IPS-20b (cell line): Measurements from ENCODE around the gene DUSP12.
"Not testable (repeated sequence)": the region's sequence is repeated elsewhere in the genome, so short reads cannot be mapped to it uniquely, and the experiment has no call there.

Experiments
- H3K27ac ChIP-seq: one replicate; pipeline ENCODE4 v1.5.1; 2013; ENCODE audit warnings: low read length
- H3K27me3 ChIP-seq: 2 replicates; pipeline ENCODE4 v1.6.1; 2013; ENCODE audit warnings: mild to moderate bottlenecking, low read length, inconsistent platforms; ENCODE audit not compliant: insufficient read depth
- H3K36me3 ChIP-seq: 2 replicates; pipeline ENCODE4 v1.6.1; 2013; ENCODE audit warnings: low read depth, mild to moderate bottlenecking, inconsistent platforms, low read length, moderate library complexity; ENCODE audit not compliant: insufficient read depth
- H3K4me1 ChIP-seq: 2 replicates; pipeline ENCODE4 v1.6.1; 2013; ENCODE audit warnings: mild to moderate bottlenecking, control low read depth, inconsistent platforms, low read length, moderate library complexity; ENCODE audit not compliant: insufficient read depth
- H3K4me3 ChIP-seq: 2 replicates; pipeline ENCODE4 v1.5.1; 2013; ENCODE audit warnings: mild to moderate bottlenecking, low read length, inconsistent platforms
- H3K9ac ChIP-seq: 2 replicates; pipeline ENCODE4 v1.6.1; 2013; ENCODE audit warnings: low read depth, mild to moderate bottlenecking, inconsistent platforms, low read length, moderate library complexity
- H3K9me3 ChIP-seq: 2 replicates; pipeline ENCODE4 v1.6.1; 2013; ENCODE audit warnings: mild to moderate bottlenecking, low read depth, low read length, inconsistent platforms; ENCODE audit not compliant: insufficient read depth

DUSP12 gene

DNA sequence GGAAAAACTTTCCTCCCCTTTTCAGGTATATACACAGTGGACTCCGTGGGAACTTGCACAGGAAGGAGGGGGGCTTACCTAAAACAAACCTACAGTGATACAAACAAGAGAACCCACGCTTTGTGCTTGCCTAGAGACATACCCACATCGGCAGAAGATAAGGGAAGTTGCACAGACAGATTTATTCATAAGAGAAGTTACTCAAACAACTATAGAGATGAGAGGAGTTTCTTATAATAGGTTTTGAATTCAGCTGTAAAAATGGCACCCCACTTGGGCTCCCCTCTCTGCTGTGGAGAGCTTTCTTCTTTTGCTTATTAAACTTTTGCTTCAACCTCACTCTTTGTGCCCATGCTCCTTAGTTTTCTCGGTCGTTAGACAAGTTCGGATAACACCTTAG lies 1.8 kb upstream of the DUSP12 start:
- no peaks in the 10 kb centered on the region for H3K9me3 ChIP-seq
- H3K27ac ChIP-seq = no peak overlapping the region
- no peak overlapping the region for H3K9ac ChIP-seq
- no peaks in the 10 kb centered on the region; the same call in 1 of the 2 replicates for H3K27me3 ChIP-seq
- H3K36me3 ChIP-seq = peaks cover 19% of the 10 kb centered on the region
- no peak overlapping the region for H3K4me3 ChIP-seq
- H3K4me1 ChIP-seq = peaks cover 5% of the 10 kb centered on the region; the same call in 1 of the 2 replicates

DNA sequence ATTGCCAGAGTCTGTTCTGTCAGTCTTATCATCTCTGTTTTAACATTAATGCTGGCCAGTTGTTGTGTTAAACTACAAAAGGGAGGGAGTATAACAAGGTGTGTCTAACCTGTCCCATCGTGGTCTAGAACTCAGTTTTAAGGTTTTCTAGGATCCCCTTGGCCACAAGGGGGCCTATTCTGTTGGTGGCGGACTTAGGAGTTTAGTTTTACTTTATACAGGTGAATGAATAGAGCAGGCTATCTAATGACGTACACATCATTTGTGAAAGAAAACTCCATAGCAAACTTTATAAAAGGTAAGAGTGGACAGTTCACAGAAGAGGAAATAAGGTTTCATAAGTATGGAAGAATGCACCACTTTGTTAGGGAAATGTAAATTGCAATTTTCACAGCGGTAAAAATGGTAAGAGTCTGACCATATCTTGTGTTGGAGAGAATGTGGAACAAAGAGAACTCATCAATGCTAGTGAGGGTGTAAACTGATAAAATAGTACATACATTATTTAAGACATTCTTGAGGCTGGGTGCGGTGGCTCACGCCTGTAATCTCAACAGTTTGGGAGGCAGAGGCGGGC lies 14.0 kb downstream of the DUSP12 start:
- Histone ChIP-seq H3K27ac (no peak overlapping the region), H3K4me1 (no peaks in the 10 kb centered on the region), H3K9me3 (no peaks in the 10 kb centered on the region), H3K36me3 (peaks cover 2% of the 10 kb centered on the region), H3K9ac (no peak overlapping the region), H3K27me3 (peaks cover 5% of the 10 kb centered on the region; the same call in 1 of the 2 replicates), H3K4me3 (no peak overlapping the region)

DNA sequence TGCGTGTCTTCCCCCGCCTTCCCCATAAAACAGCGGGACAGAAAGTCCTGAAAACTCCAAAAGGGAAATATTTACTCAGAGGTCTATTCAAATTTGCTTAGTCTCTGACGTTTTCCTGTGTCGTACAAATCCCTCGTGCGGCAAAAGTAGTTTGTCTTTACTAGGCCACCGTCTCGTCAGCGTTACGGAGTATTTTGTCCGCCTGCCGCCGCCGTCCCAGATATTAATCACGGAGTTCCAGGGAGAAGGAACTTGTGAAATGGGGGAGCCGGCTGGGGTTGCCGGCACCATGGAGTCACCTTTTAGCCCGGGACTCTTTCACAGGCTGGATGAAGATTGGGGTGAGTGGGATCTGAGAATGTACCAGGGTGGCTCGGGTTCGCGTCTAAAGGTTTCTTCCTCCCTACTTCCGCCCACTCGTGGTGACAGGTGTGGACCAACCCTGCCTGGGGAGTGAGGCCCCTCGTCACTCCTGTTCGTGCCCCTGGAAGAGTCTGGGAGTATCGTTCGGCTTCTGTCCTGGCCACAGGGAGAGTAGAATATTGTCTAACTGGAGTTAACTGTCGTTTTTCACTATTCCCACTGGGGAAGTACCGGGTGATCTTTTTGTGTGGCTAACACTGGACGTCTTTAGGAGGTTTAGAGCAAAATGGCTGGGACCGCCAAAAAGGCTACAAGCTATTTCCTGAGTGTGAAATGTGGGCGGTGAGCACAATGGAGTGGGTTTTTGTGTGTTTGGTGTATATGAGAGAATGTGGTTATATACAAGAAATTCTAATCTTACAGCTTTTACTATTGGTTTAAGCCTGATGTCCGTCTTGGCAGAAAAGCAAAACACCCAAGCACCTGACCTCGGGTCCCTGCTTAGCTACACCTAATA lies 16.8 kb downstream of the DUSP12 start, which contains the start of gene ATF6:
Gene ATF6, plus strand, starts transcription at position 219 of the 880 bp plus-strand sequence. Its CDS starts 41 bp downstream, at position 260.
- Histone ChIP-seq H3K9ac (peak within 1 kb of the TSS; percentile 92), H3K36me3 (no peaks in the 10 kb centered on the region), H3K27me3 (peaks cover 5% of the 10 kb centered on the region; the same call in 1 of the 2 replicates), H3K9me3 (no peaks in the 10 kb centered on the region), H3K4me3 (peak within 1 kb of the TSS; percentile 94), H3K27ac (no peak within 1 kb of the TSS), H3K4me1 (no peaks in the 10 kb centered on the region)

DNA sequence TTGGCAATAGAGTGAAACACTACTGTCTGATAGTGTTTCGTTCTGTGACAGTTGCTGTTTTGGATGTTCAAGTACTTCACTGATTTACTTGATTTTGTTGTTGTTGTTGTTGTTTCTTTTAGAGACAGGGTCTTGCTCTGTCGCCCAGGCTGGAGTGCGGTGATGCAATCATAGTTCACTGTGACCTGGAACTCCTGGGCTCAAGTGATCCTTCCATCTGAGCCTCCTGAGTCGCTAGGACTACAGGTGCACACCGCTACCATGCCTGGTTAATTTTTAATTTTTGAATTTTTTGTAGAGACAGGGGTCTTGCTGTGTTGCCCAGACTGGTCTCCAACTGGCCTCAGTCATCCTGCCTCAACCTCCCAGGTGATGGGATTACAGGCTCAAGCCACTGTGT lies 18.9 kb downstream of the DUSP12 start:
- Histone ChIP-seq H3K9me3 (no peaks in the 10 kb centered on the region), H3K27me3 (peaks cover 5% of the 10 kb centered on the region; the same call in 1 of the 2 replicates), H3K36me3 (no peaks in the 10 kb centered on the region), H3K4me1 (no peaks in the 10 kb centered on the region), H3K27ac (no peak overlapping the region), H3K9ac (no peak overlapping the region), H3K4me3 (no peak overlapping the region)

DNA sequence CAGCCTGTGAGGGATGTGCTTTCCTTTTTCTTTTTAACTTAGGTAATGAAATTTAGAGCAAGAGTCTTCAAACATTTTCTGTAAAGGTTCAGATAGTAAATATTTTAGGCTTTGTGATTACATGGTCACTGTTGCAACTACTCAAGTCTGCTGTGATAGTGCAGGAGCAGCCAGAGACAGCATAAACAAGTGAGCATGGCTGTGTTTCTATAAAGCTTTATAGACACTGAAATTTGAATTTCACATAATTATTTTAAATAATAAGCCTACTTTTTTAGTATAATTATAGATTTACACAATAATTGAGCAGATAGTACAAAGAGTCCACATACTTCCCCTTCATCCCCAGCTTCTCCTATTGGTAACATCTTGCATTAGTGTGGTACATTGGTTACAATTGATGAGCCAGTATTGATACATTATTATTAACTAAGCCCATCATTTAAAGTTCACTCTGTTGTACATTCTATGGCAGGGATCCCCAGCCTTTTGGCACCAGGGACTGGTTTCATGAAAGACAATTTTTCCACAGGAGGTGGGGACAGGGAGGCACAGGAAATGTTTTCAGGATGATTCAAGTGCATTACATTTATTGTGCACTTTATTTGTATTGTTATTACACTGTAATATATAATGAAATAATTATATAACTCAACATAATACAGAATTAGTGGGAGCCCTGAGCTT lies 19.5 kb downstream of the DUSP12 start:
- Histone ChIP-seq H3K27ac (no peak overlapping the region), H3K4me1 (no peaks in the 10 kb centered on the region), H3K9ac (no peak overlapping the region)

DNA sequence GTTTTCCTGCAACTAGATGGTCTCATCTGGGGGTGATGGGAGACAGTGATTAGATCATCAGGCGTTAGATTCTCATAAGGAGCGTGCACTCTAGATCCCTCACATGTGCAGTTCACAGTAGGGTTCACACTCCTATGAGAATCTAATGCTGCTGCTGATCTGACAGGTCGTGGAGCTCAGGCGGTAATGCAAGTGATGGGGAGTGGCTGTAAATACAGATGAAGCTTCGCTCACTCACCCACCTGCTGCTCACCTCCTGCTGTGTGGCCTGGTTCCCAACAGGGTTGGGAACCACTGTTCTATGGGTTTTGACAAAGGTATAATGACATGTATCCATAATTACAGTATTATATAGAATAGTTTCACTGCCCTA lies 20.1 kb downstream of the DUSP12 start:
- H3K27ac ChIP-seq, H3K27me3 ChIP-seq, H3K4me1 ChIP-seq, H3K9me3 ChIP-seq, H3K4me3 ChIP-seq, H3K9ac ChIP-seq, H3K36me3 ChIP-seq: not testable (repeated sequence)

More for the DNA sequence above, 19.5 kb downstream of the DUSP12 start:
- no peaks in the 10 kb centered on the region for H3K9me3 ChIP-seq
- H3K36me3 ChIP-seq = no peaks in the 10 kb centered on the region
- no peak overlapping the region for H3K4me3 ChIP-seq
- peaks cover 5% of the 10 kb centered on the region; the same call in 1 of the 2 replicates for H3K27me3 ChIP-seq

DNA sequence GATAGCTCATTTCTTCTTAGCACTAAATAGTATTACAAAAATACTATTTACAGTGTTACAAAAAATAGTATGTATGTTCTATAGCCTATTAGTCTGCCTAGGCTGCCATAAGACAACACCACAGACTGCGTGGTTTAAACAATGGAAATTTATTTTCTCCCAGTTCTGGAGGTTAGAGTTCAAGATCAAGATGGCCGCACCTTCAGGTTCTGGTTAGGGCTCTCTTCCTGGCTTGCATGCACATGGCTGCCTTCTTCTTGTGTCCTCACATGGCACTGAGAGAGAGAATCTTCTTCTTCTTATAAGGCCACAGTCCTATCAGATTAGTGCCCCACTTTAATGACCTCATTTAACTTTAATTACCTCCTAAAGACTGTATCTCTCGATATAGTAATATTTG lies 20.7 kb downstream of the DUSP12 start:
- Histone ChIP-seq H3K27me3 (peaks cover 5% of the 10 kb centered on the region; the same call in 1 of the 2 replicates), H3K4me1 (no peaks in the 10 kb centered on the region), H3K9me3 (no peaks in the 10 kb centered on the region), H3K27ac (no peak overlapping the region), H3K36me3 (no peaks in the 10 kb centered on the region), H3K9ac (no peak overlapping the region), H3K4me3 (no peak overlapping the region)

DNA sequence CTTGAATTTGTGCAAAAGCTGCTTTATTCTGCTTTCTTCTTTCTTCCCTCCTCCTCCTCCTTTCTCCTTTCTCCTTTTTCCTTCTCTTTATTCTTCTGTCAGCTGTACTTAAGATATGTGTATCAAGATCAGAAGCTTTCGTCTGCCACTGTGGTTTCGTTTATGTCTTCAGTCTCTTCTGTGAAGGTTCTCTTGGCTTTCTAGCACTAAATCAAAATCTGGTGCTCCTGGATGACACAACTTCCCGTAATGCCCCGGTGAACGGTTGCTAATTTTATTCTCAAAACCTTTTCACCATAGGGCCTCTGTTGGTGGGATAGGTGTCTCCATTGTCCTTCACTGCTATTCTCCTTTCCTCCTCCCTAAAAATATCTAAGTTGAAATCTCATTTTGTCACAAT lies 21.6 kb downstream of the DUSP12 start:
- Histone ChIP-seq H3K9ac (no peak overlapping the region), H3K4me1 (no peaks in the 10 kb centered on the region), H3K27me3 (peaks cover 5% of the 10 kb centered on the region; the same call in 1 of the 2 replicates), H3K4me3 (no peak overlapping the region), H3K36me3 (no peaks in the 10 kb centered on the region), H3K9me3 (no peaks in the 10 kb centered on the region), H3K27ac (no peak overlapping the region)

DNA sequence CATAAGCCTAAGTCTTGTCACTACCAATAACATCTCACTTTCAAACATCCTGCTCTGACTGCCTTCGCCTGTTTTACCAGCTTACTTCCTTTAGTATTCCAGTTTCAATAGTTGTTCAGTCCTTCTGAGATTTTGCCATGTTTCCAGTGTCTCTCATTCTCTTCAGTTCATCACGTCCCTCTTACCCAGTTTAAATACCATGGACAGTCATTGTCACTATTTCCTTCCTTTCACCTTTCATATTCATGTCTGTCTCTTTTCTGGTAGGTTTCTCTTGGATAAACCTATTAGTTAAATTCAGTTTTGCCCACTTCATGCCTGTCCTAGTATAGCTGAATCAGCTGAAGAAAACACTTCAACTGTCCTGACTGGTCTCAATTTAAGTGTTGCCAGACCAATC lies 22.4 kb downstream of the DUSP12 start:
- Histone ChIP-seq H3K9ac (no peak overlapping the region), H3K4me3 (no peak overlapping the region), H3K9me3 (no peaks in the 10 kb centered on the region), H3K27me3 (no peaks in the 10 kb centered on the region), H3K4me1 (no peaks in the 10 kb centered on the region), H3K36me3 (no peaks in the 10 kb centered on the region), H3K27ac (no peak overlapping the region)

DNA sequence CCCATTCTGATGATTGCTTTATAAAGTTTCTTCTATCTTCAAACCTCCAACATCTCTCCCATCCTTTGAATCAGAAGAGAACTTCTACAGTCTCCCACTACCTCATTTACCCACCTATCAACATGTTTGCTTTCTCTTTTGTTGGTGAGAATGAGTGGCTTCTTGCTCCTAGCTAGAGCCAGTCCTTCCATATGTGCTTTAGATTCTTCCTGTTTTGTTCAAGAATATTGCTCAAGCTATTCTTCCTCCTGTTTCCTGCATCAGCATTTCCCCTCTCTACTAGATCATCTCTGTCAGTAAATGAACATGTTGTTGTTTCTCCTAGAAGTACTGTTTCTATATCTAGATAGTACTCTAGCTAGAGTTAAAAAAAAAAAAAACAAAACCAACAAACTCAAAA lies 22.8 kb downstream of the DUSP12 start:
- H3K9ac ChIP-seq = no peak overlapping the region
- no peaks in the 10 kb centered on the region for H3K4me1 ChIP-seq

DNA sequence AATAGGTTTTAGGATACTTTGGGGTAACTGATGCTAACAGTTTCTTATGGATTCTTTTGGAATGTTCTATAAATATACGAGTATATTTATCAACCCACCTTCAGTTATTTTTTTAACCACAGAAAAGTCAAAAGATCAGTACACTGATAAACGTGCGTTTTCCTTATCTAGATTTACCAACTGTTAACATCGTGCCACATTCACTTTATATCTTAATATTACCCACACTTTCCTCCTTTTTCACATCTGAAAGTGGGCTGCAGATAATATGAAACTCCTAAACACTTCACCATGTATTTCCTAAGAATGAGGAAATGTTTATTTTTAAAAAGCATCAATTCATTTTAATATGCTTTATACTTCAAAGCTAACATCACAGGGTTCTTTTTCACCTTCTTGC lies 24.2 kb downstream of the DUSP12 start:
- H3K27ac ChIP-seq = no peak overlapping the region
- H3K9me3 ChIP-seq = no peaks in the 10 kb centered on the region
- H3K4me1 ChIP-seq = no peaks in the 10 kb centered on the region
- no peak overlapping the region for H3K4me3 ChIP-seq
- H3K36me3 ChIP-seq = no peaks in the 10 kb centered on the region
- H3K9ac ChIP-seq = no peak overlapping the region
- no peaks in the 10 kb centered on the region for H3K27me3 ChIP-seq

More for the DNA sequence above, 22.8 kb downstream of the DUSP12 start:
- Histone ChIP-seq H3K9me3 (no peaks in the 10 kb centered on the region), H3K27ac (no peak overlapping the region), H3K27me3 (no peaks in the 10 kb centered on the region), H3K36me3 (no peaks in the 10 kb centered on the region), H3K4me3 (no peak overlapping the region)
